Urinary bladder (tissue), 4 donors: Measurements from ENCODE around the gene SCMH1. TPM values are rescaled to one million over a fixed set of nuclear protein-coding genes. Genes with fewer than 3 reads are reported as not detected.
A peak's percentile ranks its signal among the peaks of the same experiment; 100 is the strongest.

ENCODE experiments used
- DNase-seq: peaks from one replicate; pipeline ENCODE4 v3.0.0-alpha.2; 2015; ENCODE audit errors: extremely low spot score
- H3K27ac ChIP-seq: one replicate; pipeline ENCODE4 v1.5.1; 2013; ENCODE audit warnings: low read depth, mild to moderate bottlenecking, moderate library complexity
- H3K36me3 ChIP-seq: one replicate; pipeline ENCODE4 v1.6.1; 2013; ENCODE audit warnings: mild to moderate bottlenecking, moderate library complexity; ENCODE audit not compliant: insufficient read depth
- H3K4me1 ChIP-seq: one replicate; pipeline ENCODE4 v1.6.1; 2013; ENCODE audit warnings: mild to moderate bottlenecking, moderate library complexity; ENCODE audit not compliant: insufficient read depth
- H3K4me3 ChIP-seq: one replicate; pipeline ENCODE4 v1.5.1; 2013; ENCODE audit warnings: low read depth, low read length
- WGBS: extraction: QIAGEN DNeasy Blood & Tissue Kit; methylation state at CpG from one replicate; pipeline ENCODE4 v1.1.7; 2013; 5-methylcytosine and 5-hydroxymethylcytosine counted together
- polyA plus RNA-seq: library from polyadenylated mRNA; stranded (reverse); fragments of 200-250 nt; gene quantifications from one replicate; pipeline ENCODE4 v1.2.3, GENCODE V29; 2013
- total RNA-seq: library from RNA; depleted of rRNA; stranded (reverse); fragments of >200 nt; gene quantifications from one replicate; pipeline ENCODE4 v1.2.3, GENCODE V29; 2014
- donor health status: healthy with polysubstance abuse.
- donor health status: healthy.

SCMH1 gene
- total and polyA plus RNA-seq, 2 donors = 46.8 to 59.8 TPM

GRCh38 chr1:41101950-41102607, 140.0 kb downstream of the SCMH1 start:
- no peaks in the 10 kb centered on the region for H3K4me1 ChIP-seq
- DNase-seq = peak; percentile 81
- H3K27ac ChIP-seq = no peak overlapping the region
- H3K4me3 ChIP-seq = no peak overlapping the region
- 23% methylated on average over 2 of the region's 2 CpGs for WGBS
- no peaks in the 10 kb centered on the region for H3K36me3 ChIP-seq

GRCh38 chr1:41101076-41101475, 141.0 kb downstream of the SCMH1 start:
- WGBS = 84% methylated on average over 1 of the region's 1 CpG
- no peaks in the 10 kb centered on the region for H3K4me1 ChIP-seq
- no peaks in the 10 kb centered on the region for H3K36me3 ChIP-seq
- no peak overlapping the region for H3K4me3 ChIP-seq
- no peak for DNase-seq
- no peak overlapping the region for H3K27ac ChIP-seq

- 88% methylated on average over 4 of the region's 4 CpGs for WGBS
- DNase-seq = no peak
- Histone ChIP-seq H3K27ac (no peak overlapping the region), H3K4me1 (no peaks in the 10 kb centered on the region), H3K4me3 (no peak overlapping the region), H3K36me3 (no peaks in the 10 kb centered on the region)
These were observed 141.9 kb downstream of the SCMH1 start for GRCh38 chr1:41100170-41100569.

- Histone ChIP-seq H3K4me1 (no peaks in the 10 kb centered on the region), H3K27ac (no peak overlapping the region), H3K4me3 (no peak overlapping the region), H3K36me3 (no peaks in the 10 kb centered on the region)
- WGBS = 70% methylated on average over 5 of the region's 5 CpGs
- no peak for DNase-seq
These were observed 143.2 kb downstream of the SCMH1 start for GRCh38 chr1:41098730-41099460.

GRCh38 chr1:41097105-41097504, 145.0 kb downstream of the SCMH1 start:
- Histone ChIP-seq H3K4me3 (no peak overlapping the region), H3K27ac (no peak overlapping the region), H3K4me1 (no peaks in the 10 kb centered on the region), H3K36me3 (no peaks in the 10 kb centered on the region)
- WGBS = 70% methylated on average over 4 of the region's 4 CpGs
- DNase-seq = no peak

- Histone ChIP-seq H3K27ac (no peak overlapping the region), H3K4me3 (no peak overlapping the region), H3K4me1 (no peaks in the 10 kb centered on the region), H3K36me3 (no peaks in the 10 kb centered on the region)
- DNase-seq = no peak
- WGBS = 73% methylated on average over 5 of the region's 5 CpGs
These were observed 148.3 kb downstream of the SCMH1 start for GRCh38 chr1:41093826-41094225.

GRCh38 chr1:41086921-41087320, 155.2 kb downstream of the SCMH1 start:
- Histone ChIP-seq H3K4me1 (no peaks in the 10 kb centered on the region), H3K27ac (no peak overlapping the region), H3K4me3 (no peak overlapping the region), H3K36me3 (no peaks in the 10 kb centered on the region)
- DNase-seq = no peak

GRCh38 chr1:41078616-41079015, 163.5 kb downstream of the SCMH1 start:
- DNase-seq = no peak
- 94% methylated on average over 2 of the region's 2 CpGs for WGBS
- H3K4me1 ChIP-seq = no peaks in the 10 kb centered on the region
- H3K4me3 ChIP-seq = no peak overlapping the region
- H3K36me3 ChIP-seq = no peaks in the 10 kb centered on the region
- no peak overlapping the region for H3K27ac ChIP-seq

- H3K4me1 ChIP-seq = no peaks in the 10 kb centered on the region
- DNase-seq = no peak
- over 99% methylated on average over 3 of the region's 3 CpGs for WGBS
These were observed 163.9 kb downstream of the SCMH1 start for GRCh38 chr1:41078193-41078592.

GRCh38 chr1:41073971-41074370, 168.1 kb downstream of the SCMH1 start:
- Histone ChIP-seq H3K4me3 (no peak overlapping the region), H3K4me1 (no peaks in the 10 kb centered on the region), H3K36me3 (no peaks in the 10 kb centered on the region), H3K27ac (no peak overlapping the region)
- no peak for DNase-seq

More at GRCh38 chr1:41078193-41078592, 163.9 kb downstream of the SCMH1 start:
- Histone ChIP-seq H3K27ac (no peak overlapping the region), H3K36me3 (no peaks in the 10 kb centered on the region), H3K4me3 (no peak overlapping the region)

GRCh38 chr1:41072051-41072450, 170.1 kb downstream of the SCMH1 start:
- Histone ChIP-seq H3K36me3 (no peaks in the 10 kb centered on the region), H3K4me1 (no peaks in the 10 kb centered on the region), H3K27ac (no peak overlapping the region), H3K4me3 (no peak overlapping the region)
- DNase-seq = no peak
- 92% methylated on average over 1 of the region's 1 CpG for WGBS

GRCh38 chr1:41056907-41057306, 185.2 kb downstream of the SCMH1 start:
- Histone ChIP-seq H3K36me3 (peaks cover 2% of the 10 kb centered on the region), H3K4me1 (no peaks in the 10 kb centered on the region), H3K27ac (no peak overlapping the region), H3K4me3 (no peak overlapping the region)
- no peak for DNase-seq
- 94% methylated on average over 5 of the region's 5 CpGs for WGBS

GRCh38 chr1:41053316-41053715, 188.8 kb downstream of the SCMH1 start:
- no peak for DNase-seq

GRCh38 chr1:41051022-41051421, 191.1 kb downstream of the SCMH1 start:
- DNase-seq = no peak
- Histone ChIP-seq H3K36me3 (no peaks in the 10 kb centered on the region), H3K4me3 (no peak overlapping the region), H3K27ac (no peak overlapping the region), H3K4me1 (no peaks in the 10 kb centered on the region)
- 89% methylated on average over 1 of the region's 1 CpG for WGBS

More at GRCh38 chr1:41053316-41053715, 188.8 kb downstream of the SCMH1 start:
- no peak overlapping the region for H3K4me3 ChIP-seq
- 76% methylated on average over 2 of the region's 2 CpGs for WGBS
- peaks cover 2% of the 10 kb centered on the region for H3K36me3 ChIP-seq
- no peak overlapping the region for H3K27ac ChIP-seq
- no peaks in the 10 kb centered on the region for H3K4me1 ChIP-seq
